ENCODE results near the gene NCR1.

NCR1 gene

GRCh38 chr19:54955376-54955775, 49.4 kb downstream of the NCR1 start:
- Histone ChIP-seq H3K4me3 (ENCODE audit: low read length) (no peak overlapping the region), H3K27me3 (ENCODE audit: low read depth, low read length) (no peaks in the 10 kb centered on the region), H3K27ac (ENCODE audit: low read length) (no peak overlapping the region), H4K20me1 (ENCODE audit: insufficient read depth, low read length) (no peaks in the 10 kb centered on the region), H3K4me2 (ENCODE audit: low read length) (no peak overlapping the region), H3K79me2 (ENCODE audit: low read length) (no peaks in the 10 kb centered on the region), H3K9me3 (ENCODE audit: insufficient read depth, low read length) (no peaks in the 10 kb centered on the region), H3K9ac (ENCODE audit: low read length) (no peak overlapping the region), H2AFZ (ENCODE audit: low read depth, low read length) (no peak overlapping the region), H3K36me3 (replicated peaks; ENCODE audit: low read depth, low read length) (no peaks in the 10 kb centered on the region), H3K4me1 (ENCODE audit: low read length) (peaks cover 72% of the 10 kb centered on the region)
- TF ChIP-seq EZH2phosphoT487 (IDR thresholded peaks at IDR 0.05; ENCODE audit: low read depth) (no peak), CTCF (IDR thresholded peaks at IDR 0.05; ENCODE audit: low read depth, low read length) (no peak)

- Histone ChIP-seq H3K4me1 (ENCODE audit: low read length) (peaks cover 49% of the 10 kb centered on the region), H3K4me2 (ENCODE audit: low read length) (peak overlapping the region; percentile 70), H3K27me3 (ENCODE audit: low read depth, low read length) (no peaks in the 10 kb centered on the region), H3K4me3 (ENCODE audit: low read length) (peak overlapping the region; percentile 48), H2AFZ (ENCODE audit: low read depth, low read length) (0 out of 2 replicates have a peak overlapping the region, but pooled peaks have one; percentile 9), H4K20me1 (ENCODE audit: insufficient read depth, low read length) (no peaks in the 10 kb centered on the region), H3K36me3 (replicated peaks; ENCODE audit: low read depth, low read length) (no peaks in the 10 kb centered on the region), H3K79me2 (ENCODE audit: low read length) (no peaks in the 10 kb centered on the region), H3K9ac (ENCODE audit: low read length) (peak overlapping the region; percentile 58; the same call in 1 of the 2 replicates), H3K9me3 (ENCODE audit: insufficient read depth, low read length) (no peaks in the 10 kb centered on the region), H3K27ac (ENCODE audit: low read length) (peak overlapping the region; percentile 94)
- no peak for TF ChIP-seq CTCF (IDR thresholded peaks at IDR 0.05; ENCODE audit: low read depth, low read length)
- TF ChIP-seq EZH2phosphoT487 (IDR thresholded peaks at IDR 0.05; ENCODE audit: low read depth) = no peak
These were observed 53.9 kb downstream of the NCR1 start for GRCh38 chr19:54959840-54960239.
